ENCODE results near the gene LRRC10B. TPM values are rescaled to one million over a fixed set of nuclear protein-coding genes. Genes with fewer than 3 reads are reported as not detected.

The LRRC10B gene
- total RNA-seq, 2 experiments from 2014 or later, result not detected

GRCh38 chr11:61507012-61507768 is 1.4 kb upstream of the LRRC10B start:
- ChIA-PET CTCF (interaction anchor here (0.6 to 3.5 kb wide), 6 partner anchors 10 to 71 kb away, joined by 3 to 28 read pairs (median 10); a partner anchor contains a TSS), POLR2A (interaction anchor here (0.6 to 0.9 kb wide), 2 partner anchors 15 to 739 kb away, joined by 3 read pairs; no protein-coding TSS in a partner anchor)
- no peaks in the 10 kb centered on the region for H3K4me1 Mint-ChIP-seq (ENCODE audit: low read depth)
- peaks cover 42% of the 10 kb centered on the region for H3K27me3 Mint-ChIP-seq
- no peaks in the 10 kb centered on the region for H3K36me3 Mint-ChIP-seq (ENCODE audit: low read depth)
- ATAC-seq, result no peak
- H3K4me3 Mint-ChIP-seq, result no peak overlapping the region
- no peak for DNase-seq
- intact Hi-C loops (cut with micrococcal nuclease), result no loop called here
- TF ChIP-seq CTCF (IDR thresholded peaks at IDR 0.05), result no peak
- H3K27ac Mint-ChIP-seq, result no peak overlapping the region
- H3K9me3 Mint-ChIP-seq, result no peaks in the 10 kb centered on the region

DNA sequence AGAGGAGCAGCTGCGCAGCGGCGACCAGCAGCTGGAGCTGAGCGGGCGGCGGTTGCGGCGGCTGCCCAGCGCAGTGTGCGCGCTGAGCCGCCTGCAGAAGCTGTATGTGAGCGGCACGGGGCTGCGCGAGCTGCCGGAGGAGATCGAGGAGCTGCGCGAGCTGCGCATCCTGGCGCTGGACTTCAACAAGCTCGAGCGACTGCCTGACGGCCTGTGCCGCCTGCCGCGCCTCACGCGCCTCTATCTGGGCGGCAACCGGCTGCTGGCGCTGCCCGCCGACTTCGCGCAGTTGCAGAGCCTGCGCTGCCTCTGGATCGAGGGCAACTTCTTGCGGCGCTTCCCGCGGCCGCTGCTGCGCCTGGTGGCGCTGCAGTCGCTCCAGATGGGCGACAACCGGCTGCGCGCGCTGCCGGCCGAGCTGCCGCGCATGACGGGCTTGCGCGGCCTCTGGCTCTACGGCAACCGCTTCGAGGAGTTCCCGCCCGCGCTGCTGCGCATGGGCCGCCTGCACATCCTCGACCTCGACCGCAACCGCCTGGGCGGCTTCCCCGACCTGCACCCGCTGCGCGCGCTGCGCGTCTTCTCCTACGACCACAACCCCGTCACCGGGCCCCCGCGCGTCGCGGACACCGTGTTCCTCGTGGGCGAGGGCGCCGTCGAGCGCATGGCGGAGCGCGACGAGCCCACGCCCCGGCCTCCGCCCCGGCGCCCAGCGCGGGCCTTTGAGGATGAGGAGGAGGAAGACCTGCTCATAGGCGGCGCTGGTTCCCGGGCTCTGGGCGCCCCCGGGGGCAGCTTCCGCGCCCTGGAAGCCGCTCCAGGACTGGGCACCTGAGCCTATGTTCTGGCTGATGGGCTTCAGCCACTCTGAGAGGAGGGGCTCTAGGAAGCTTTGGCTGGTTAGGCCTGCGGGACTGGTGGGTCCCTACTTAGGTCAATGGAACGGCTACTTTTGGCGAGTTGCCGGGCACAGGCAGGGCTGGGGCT is 787 bp downstream of the LRRC10B start:
- Mint-ChIP-seq H3K27ac (no peak overlapping the region), H3K9me3 (no peaks in the 10 kb centered on the region), H3K27me3 (peaks cover 42% of the 10 kb centered on the region), H3K4me1 (ENCODE audit: low read depth) (no peaks in the 10 kb centered on the region), H3K36me3 (ENCODE audit: low read depth) (no peaks in the 10 kb centered on the region), H3K4me3 (peak overlapping the region; percentile 17)
- ATAC-seq, result peak; percentile 88
- peak; percentile 50 for TF ChIP-seq CTCF (IDR thresholded peaks at IDR 0.05)
- peak; percentile 80 for DNase-seq
- ChIA-PET POLR2A (interaction anchor here (0.9 kb wide), 1 partner anchor 31 kb away, joined by 3 read pairs; no protein-coding TSS in a partner anchor), CTCF (interaction anchor here (0.9 to 3.5 kb wide), 10 partner anchors 8 to 129 kb away, joined by 3 to 28 read pairs (median 4); no protein-coding TSS in a partner anchor)
- intact Hi-C loops (cut with micrococcal nuclease), result no loop called here

DNA sequence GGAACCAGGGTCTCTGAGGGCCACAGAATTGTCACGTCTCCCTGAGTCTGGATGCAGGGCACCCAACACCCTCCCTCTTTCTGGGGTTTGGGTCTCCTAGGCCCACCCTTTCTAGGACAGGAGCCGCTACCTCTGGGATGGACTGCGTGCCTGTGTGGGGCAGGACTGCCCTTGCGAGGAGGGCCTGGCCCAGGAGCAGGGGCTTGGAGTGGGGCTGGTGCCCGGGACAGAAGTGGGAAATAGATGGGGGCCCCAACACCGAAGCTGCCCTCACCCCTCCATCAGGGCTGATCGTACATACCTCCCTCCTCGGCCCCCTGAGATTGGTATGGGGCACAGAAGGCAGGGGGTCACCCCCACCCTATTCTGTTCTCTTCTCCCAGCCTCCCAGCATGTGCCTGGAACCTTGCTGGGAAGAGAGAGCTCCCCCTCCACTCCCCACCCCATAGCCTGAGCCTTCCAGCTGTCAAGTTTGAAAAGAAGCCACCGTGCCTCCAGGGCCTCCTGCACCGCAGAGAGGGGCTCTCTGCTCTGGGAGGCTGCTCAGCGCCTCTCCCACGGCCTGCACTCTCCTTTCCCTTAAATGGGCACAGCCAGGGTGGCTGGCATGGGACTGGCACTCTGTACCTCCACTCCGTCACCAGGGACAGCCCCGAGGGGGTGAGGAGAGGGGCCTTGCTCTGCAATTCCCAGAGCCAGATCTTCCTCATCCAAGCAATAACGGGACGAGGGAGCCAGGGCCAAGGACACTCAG is 1.8 kb downstream of the LRRC10B start:
- H3K27me3 Mint-ChIP-seq, result peaks cover 42% of the 10 kb centered on the region
- H3K9me3 Mint-ChIP-seq, result no peaks in the 10 kb centered on the region
- H3K27ac Mint-ChIP-seq, result no peak overlapping the region
- POLR2A ChIA-PET, result interaction anchor here (1.9 kb wide), 1 partner anchor 8 kb away, joined by 4 read pairs; no protein-coding TSS in a partner anchor
- no peak overlapping the region for H3K4me3 Mint-ChIP-seq
- DNase-seq (no peak), ATAC-seq (no peak)
- CTCF ChIA-PET, result interaction anchor here (1.2 to 3.5 kb wide), 6 partner anchors 7 to 128 kb away, joined by 4 to 28 read pairs (median 12); no protein-coding TSS in a partner anchor
- TF ChIP-seq CTCF (IDR thresholded peaks at IDR 0.05), result no peak
- H3K36me3 Mint-ChIP-seq (ENCODE audit: low read depth), result no peaks in the 10 kb centered on the region
- no peaks in the 10 kb centered on the region for H3K4me1 Mint-ChIP-seq (ENCODE audit: low read depth)
- intact Hi-C loops (cut with micrococcal nuclease), result no loop called here

DNA sequence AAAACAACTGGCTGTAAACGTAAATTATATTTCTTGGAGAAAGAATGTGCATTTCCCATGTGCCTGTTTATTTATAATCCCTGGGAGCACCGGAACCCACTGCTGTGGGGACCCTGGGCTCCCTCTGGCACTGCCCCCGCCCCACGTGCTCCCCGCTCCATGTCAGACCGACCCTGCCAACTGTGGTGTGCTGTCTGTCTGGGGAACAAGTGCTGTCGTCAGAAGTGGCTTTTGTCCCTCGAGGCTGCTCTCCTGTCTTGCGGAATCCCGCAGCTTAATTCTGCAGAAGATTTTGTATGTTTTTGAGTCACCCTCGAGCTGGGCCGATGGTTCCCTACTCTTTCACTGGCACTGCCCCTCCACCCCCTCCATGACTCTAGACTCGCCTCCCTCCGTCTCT is 2.4 kb downstream of the LRRC10B start:
- ATAC-seq, result no peak
- POLR2A ChIA-PET, result interaction anchor here (1.9 kb wide), 1 partner anchor 8 kb away, joined by 4 read pairs; no protein-coding TSS in a partner anchor
- CTCF ChIA-PET, result interaction anchor here (1.4 to 9.1 kb wide), 2 partner anchors 29 to 64 kb away, joined by 7 to 253 read pairs; a partner anchor contains a TSS
- Mint-ChIP-seq H3K27me3 (peaks cover 39% of the 10 kb centered on the region), H3K4me1 (ENCODE audit: low read depth) (no peaks in the 10 kb centered on the region), H3K36me3 (ENCODE audit: low read depth) (no peaks in the 10 kb centered on the region), H3K4me3 (no peak overlapping the region), H3K9me3 (no peaks in the 10 kb centered on the region), H3K27ac (no peak overlapping the region)
- TF ChIP-seq CTCF (IDR thresholded peaks at IDR 0.05), result no peak
- intact Hi-C loops (cut with micrococcal nuclease), result no loop called here
- DNase-seq, result no peak

Measured in activated CD8-positive, alpha-beta T cell treated with anti-CD3 and anti-CD28 coated beads for 36 hours (primary cell).